GM18502 (cell line): ENCODE measurements around the gene SCLY.

ENCODE experiments used
- ATAC-seq: cut with Tn5 transposase; IDR thresholded peaks from one replicate; pipeline ENCODE4 v1.9.1; 2021; ENCODE audit warnings: mild to moderate bottlenecking; ENCODE audit not compliant: unreplicated experiment, poor library complexity

SCLY gene

GRCh38 chr2:238123218-238123971 lies 62.6 kb downstream of the SCLY start:
- no peak for ATAC-seq

GRCh38 chr2:238123991-238124470 lies 63.2 kb downstream of the SCLY start:
- ATAC-seq, result no peak

- ATAC-seq, result no peak
Observed at GRCh38 chr2:238124488-238125126, 63.8 kb downstream of the SCLY start.

GRCh38 chr2:238125127-238125885 lies 64.5 kb downstream of the SCLY start:
- no peak for ATAC-seq

- no peak for ATAC-seq
Observed at GRCh38 chr2:238126338-238126737, 65.5 kb downstream of the SCLY start.

GRCh38 chr2:238126775-238127164 lies 66.0 kb downstream of the SCLY start:
- no peak for ATAC-seq

- ATAC-seq, result peak; percentile 62
Observed at GRCh38 chr2:238127165-238128060, 66.6 kb downstream of the SCLY start.

GRCh38 chr2:238128061-238128440 lies 67.2 kb downstream of the SCLY start:
- no peak for ATAC-seq

GRCh38 chr2:238128534-238129001 lies 67.8 kb downstream of the SCLY start:
- no peak for ATAC-seq

- ATAC-seq, result no peak
Observed at GRCh38 chr2:238129166-238130010, 68.6 kb downstream of the SCLY start.

GRCh38 chr2:238130111-238130695 lies 69.4 kb downstream of the SCLY start:
- ATAC-seq, result no peak

- ATAC-seq, result no peak
Observed at GRCh38 chr2:238130696-238131628, 70.2 kb downstream of the SCLY start.

GRCh38 chr2:238131761-238132462 lies 71.1 kb downstream of the SCLY start:
- no peak for ATAC-seq

- ATAC-seq, result no peak
Observed at GRCh38 chr2:238132463-238133450, 72.0 kb downstream of the SCLY start.

GRCh38 chr2:238133499-238134392 lies 72.9 kb downstream of the SCLY start:
- ATAC-seq, result no peak
